ENCODE data around the gene CRB1.
"Not testable (repeated sequence)": the region's sequence is repeated elsewhere in the genome, so short reads cannot be mapped to it uniquely, and the experiment has no call there.

CRB1 gene

DNA sequence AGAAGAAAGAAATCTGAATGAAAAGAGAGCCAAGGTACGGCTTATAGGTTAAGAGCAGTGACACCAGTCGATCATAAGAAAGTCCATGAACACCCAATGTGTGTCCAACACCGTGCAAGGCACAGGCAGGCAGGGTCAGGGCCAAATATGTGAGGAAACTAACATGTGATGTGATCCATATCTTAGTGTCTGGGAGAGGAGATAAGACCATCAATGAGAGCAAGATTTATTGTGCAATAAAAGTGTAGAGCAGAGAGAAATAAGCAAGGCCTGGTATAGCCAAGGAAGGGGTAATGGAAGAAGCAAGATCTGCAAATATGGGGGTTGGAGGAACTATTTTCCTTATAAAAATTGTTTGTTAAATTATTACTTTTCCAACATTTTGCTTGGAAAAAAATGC, 198.8 kb downstream of the CRB1 start:
- no peak for DNase-seq

DNA sequence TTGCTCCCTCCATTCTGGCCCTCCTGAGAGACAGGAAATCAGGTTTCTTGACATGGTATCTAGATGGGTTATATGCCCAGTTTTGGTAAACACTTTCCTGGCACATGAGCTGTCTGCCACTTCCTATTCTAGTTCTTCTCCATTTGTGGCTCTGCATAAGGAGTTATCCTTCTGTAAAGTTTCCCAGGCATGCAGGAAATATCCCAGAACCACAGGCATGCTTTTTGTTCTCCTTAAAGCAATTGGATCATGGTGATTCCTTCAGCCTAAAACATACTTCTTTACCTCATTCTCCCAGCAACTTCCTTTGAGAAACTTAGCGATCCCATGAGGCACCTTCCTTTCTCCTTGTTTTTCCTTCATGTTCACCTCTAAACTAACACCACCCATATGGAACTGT, 199.8 kb downstream of the CRB1 start:
- no peak for DNase-seq

DNA sequence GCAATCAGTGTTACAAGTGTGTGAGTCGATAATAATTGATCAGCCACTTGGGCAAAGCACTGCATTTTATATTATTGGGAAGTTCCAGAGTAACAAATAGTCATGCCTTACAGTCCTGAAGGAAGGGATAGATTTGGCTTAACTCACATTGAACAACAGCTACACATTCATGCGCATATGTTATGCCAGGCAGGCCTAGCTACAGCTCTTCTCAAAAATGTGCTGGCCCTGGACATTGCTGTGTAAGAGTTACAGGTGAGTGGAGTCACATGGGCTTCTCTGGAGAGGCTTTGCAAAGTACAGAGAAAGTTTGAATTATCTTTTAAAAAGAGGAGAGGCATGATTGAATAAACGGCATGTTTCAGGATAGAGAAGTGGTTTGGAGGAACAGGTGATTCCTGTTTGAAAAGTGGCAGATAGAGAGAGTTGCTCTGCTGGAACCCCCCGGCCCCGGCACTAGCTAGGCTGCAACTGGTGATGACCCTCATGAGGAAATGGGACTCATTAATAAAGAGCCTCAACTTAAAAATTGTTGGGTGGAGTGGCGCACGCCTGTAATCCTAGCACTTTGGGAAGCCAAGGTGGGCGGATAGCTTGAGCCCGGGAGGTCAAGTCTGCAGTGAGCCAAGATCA, 200.6 kb downstream of the CRB1 start:
- no peak for DNase-seq

DNA sequence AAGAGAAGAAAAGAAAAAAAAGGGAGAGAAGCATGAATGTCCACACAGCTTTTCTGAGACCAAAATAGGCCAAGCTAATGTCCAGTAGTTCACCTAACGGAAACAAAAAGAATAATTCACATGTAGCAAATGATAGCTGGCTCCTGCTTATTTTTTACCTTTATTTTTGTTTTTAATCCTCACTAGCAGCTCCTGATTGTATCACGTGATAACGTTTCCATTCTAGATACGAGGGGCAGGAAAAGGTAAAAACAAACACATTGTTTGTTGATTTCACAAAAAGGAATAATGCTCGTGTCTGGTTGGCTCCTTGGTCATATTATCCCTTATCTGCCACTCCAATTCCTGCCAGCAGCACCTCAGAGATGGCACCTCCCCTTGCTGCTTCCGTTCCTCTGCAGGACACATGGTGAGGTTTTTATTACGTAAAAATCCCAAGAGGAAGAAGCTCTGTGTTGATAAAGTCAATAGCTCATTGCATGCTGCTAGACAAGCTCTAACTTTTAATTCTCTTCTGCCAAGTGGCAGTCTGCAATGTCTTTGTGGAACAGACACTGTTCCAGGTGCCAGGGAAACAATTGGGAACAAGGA, 201.7 kb downstream of the CRB1 start:
- DNase-seq: no peak

DNA sequence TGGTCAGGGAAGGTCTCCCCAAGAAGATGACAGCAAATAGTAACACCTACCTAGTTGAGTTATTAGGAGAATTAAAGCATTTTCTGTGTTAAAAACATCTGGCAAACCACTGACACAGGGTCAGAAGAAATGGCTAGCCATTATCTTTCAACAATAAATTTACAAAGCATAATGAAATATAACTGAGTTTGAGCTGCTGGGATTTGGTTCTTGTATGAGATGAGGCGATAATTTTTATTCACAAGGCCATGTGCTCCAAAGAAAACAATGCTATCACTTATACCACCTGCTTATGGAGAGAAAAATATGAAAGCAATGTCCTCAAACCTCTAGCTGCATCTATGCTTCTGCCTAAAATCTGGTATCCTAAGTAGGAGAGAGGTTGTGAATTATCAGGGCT, 202.3 kb downstream of the CRB1 start:
- no peak for DNase-seq

DNA sequence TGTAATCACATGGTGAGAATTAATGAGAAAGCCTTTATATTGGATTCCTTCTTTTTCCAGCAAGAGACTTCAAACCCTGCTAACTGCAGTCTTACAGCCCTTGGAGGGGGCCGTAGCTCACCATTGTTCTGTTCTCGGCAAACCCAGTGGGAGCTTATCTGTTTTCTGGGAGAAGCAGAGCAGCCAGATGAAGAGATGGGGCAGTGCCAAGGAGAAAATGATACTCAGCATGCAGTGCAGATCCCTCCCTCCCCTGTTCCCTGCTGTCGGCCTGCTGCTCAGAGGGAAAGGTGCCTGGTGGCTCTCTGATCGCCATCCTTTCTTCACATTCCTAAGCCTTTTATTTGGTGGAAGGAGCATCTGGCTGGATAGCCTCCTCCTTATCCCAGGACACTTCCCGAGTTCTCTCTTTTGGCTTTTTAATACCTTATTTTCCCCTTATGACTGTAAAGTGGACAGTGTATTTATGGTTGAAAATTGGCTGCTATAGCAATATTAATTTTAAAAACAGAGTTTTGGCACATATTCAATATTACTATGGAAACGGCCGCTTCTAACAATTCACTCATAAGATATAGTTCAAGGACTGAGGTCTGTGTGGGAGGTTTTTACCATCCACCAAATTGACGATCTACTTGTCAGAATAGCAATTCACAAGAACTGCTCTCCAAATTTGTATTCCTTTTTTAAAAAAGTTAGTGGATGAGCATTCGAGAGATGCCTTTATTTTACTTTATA, 203.4 kb downstream of the CRB1 start:
- DNase-seq: no peak

DNA sequence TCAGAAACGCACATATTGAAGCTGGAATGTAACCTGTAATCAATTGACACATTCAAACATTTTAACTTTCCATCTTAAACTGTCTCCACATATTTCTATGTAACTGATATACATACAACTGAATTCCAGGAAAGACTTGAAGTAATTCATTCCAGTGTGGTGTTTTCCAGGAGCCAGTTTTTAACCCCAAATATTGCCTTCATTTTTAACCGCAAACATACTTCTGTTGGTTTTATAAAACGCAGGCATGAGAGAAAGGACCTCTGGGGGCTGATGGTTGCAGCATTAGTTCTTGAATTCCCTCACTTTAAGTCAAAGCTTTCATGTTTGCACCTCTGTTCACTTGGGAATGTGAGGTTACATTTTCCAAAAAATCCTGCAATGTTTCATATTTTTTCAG, 204.1 kb downstream of the CRB1 start:
- no peak for DNase-seq

DNA sequence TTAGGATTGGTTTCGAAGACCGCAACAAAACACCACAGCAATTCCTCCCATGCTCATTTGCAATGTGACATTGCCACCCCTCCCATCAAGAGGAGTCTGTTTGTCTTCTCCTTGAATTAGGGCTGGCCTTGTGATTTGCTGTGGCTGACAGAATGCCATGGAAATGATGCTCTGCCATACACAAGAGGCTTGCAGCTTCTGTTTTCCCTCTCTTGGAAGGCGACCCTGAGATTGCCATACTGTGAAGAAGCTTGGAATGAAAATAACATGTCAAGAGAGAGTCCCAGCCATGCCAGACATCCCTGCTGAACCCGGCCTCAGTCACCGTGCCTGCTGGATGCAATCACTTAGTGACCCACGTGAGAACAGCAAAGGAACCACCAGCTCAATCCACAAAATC, 212.4 kb downstream of the CRB1 start:
- no peak for DNase-seq

DNA sequence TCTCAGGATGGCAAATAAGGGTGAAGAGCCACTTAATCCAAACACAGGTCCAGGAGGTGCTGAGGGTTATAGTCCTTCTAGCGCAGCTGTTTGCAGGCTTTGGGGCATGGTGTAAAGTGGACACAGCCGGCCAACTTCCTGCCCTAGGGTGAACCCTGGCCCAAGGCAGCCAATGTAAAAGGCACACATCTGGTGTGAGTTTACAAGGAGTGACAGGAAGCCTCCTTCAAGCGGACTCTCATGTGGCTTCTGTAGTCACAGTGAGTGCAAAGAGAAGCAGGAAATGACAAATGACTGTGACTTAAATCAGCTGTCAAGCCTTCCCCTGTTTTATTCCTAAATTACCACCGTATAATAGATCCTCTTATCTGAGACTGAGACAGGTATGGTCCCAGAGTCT, 213.0 kb downstream of the CRB1 start:
- no peak for DNase-seq

DNA sequence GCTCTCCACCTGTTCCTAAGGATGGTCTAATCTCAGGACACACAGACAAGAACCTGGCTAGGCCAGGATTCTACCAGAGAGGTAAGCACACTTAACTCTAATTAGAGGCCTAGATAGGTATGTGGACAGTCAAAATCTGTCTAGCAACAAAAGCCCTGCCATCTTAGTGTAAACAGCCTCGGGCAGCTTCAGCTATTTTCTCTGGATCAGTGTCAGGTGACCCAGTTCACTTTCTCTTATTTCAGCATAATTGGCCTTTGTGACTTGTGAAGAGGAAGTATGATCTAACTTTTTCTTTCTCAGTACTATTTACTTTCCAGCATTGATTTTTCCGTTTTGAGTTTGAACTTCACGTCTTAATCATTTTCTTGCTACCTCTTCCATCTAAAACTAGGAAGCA, 217.7 kb downstream of the CRB1 start:
- DNase-seq: no peak

DNA sequence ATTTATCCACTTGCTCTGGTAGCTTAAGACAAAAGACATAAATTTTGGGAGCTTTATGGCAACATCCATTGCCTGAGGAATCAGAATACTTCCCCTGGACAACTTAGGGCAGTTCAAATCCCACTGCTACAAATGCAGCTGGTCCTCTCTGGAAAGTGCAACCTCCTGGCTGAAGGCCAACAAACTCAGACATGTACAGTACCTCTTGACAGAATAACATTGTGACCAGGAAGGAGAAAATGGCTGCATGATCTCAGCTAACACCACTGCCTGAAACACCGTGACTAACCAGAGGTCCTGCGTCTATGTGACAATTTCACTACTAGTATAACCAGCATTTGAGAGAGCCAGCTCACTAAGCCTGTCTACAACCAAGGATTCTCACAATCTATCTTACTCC, 218.9 kb downstream of the CRB1 start:
- DNase-seq: no peak

DNA sequence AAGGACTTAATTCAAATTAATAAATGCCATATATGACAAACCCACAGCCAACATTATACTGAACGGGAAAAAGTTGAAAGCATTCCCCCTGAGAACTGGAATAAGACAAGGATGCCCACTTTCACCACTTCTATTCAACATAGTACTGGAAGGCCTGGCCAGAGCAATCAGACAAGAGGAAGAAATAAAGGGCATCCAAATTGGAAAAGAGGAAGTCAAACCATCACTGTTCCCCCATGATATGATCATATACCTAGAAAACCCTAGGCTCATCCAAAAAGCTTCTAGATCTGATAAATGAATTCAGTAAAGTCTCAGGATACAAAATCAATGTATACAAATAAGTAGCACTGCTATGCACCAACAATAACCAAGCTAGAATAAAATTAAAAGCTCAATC, 223.5 kb downstream of the CRB1 start:
- not testable (repeated sequence) for DNase-seq

DNA sequence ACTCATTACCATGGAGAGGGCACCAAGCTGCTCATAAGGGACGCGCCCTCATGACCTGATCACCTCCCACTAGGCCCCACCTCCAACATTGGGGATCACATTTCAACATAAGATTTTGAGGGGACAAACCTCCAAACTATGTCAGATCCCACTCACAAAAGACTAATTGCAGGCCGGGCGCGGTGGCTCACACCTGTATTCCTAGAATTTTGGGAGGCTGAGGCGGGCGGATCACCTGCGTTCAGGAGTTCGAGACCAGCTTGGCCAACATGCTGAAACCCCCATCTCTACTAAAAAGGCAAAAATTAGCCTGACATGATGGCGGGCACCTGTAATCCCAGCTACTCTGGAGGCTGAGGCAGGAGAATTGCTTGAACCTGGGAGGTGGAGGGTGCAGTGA, 228.7 kb downstream of the CRB1 start:
- DNase-seq: no peak

DNA sequence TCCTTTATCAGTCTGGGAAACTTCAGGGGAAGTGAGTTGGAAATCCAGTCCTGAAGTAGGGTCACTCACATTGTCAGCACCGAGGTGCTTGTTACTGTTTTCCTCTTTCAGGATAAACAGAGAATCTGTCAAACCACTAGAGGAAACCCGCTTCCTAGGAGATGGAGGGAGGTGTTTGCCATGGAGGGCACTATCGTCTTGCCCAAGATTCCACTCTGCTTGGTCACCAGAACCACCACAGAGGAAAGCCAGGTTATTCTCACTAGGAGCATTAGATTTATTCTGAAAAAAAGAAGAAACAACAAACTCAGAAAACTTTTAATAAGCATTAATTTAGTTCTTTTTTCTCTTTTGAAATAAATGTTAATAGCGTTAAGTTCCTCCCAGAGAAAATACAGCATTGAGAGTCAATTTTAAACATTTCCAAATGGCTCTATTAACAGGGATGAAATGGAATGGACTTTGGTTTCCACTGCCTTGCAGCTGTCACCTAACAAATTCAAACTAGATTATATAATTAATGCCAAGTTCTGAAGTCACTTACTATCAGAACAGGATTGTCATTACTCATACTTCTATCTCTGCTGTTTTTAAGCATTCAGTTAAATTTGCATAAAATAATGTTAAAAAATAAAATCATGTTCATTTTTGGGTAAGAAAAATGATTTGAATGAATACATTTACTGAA, 242.8 kb downstream of the CRB1 start:
- no peak for DNase-seq

DNA sequence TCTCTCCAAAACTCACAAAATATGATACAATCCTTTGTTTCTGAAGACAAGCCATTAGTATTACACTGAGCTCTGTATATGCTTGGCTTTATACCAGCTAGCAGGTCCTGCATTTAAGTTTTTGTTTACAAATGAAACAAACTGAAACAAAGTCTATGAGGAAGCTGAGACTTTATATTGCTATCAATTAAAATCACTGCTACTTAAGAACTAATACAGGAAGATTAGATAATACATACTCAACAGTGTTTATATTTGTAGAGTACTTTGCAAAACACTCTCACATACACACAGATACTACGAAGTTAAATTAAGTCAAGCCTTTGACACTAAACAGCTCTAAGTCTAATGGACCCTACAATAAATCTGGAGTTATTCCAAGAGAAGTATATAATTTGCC, 247.4 kb downstream of the CRB1 start:
- no peak for DNase-seq

DNA sequence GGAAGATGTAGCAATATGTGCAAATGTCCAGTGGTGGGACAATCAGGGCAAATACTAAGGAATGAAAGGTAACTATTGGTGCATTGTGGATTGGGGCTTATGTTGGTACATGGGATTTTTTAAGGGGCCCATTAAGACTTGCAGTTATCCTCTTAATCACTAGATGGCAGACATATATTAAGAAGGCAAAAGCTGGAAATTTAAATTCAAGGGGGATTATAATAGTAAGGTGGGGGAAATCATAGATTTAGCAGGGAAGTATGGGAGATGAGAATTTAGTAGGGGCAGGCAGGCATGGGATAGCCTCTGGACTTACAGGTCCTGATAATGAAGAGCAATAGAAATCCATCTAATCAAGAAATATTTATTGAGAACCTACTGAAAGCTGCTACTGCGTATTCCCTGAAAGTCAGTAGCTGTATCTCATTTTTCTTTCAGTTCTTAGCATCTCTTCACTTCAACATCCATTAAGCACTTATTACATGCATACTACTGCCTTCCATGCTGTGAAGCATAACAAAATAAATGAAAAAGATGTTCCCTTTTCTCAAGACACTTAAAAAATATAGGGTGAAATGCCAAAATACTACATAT, 251.8 kb downstream of the CRB1 start:
- DNase-seq: no peak

DNA sequence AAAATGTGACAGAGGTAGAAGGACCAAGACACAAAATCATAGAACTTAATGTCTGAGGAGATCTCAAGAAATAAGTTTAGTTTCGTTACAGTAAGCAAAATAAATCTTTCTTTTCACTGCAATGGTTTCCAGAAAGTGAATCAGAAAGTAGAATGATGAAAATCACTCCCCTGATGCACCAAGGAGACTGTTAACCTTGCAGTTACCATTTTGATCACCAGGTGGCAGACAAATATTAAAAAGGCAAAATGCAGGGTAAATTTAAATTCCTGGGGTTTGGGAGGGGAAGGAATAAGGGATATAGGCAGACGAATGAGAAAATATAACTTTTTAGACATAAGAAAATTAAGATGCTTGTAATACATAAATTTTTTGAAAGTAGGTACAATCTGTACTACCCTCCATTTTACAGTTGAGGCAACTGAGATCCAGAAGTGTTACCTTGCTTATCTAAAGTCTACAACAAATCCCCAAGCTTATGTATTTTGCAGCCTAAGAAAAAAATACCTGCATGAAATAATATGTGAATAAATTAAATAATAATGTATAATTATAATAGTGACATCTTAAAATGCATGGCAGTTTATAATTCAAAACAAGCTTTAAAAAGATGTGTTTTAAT, 253.2 kb downstream of the CRB1 start:
- DNase-seq: no peak

DNA sequence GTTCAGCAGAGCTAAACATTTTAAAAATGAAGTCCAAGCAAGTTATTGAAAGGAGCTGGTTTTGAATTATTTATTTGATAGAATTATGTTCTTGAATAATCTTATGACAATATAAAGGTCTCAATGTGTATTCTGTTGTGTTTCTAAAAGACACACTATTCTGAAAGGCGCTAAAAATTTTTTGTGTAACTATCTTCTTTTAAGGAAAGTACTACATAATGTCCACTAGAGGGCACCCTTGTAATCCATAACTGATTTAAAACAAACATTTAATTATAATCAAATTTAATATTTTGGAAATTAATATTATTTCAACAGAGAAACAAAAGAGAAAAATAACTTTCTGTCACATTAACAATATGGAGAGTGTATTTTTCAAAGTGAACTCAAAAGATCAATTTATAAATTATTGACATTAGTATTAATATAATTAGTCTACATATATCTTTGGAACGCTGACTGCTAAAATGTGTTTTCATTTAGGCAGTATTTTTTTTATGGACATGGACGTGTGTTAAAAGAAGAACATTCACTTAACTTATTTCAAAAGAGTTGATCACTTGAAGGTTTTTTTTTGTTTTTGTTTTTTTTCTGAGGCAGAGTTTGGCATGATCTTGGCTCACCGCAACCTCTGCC, 258.8 kb downstream of the CRB1 start:
- peak; percentile 14 for DNase-seq

Data from NCI-H1417 treated with DMSO at 0.1 percent for 48 hours (cell line).